ENCODE data around the gene GRIN2B.

Gene GRIN2B

DNA sequence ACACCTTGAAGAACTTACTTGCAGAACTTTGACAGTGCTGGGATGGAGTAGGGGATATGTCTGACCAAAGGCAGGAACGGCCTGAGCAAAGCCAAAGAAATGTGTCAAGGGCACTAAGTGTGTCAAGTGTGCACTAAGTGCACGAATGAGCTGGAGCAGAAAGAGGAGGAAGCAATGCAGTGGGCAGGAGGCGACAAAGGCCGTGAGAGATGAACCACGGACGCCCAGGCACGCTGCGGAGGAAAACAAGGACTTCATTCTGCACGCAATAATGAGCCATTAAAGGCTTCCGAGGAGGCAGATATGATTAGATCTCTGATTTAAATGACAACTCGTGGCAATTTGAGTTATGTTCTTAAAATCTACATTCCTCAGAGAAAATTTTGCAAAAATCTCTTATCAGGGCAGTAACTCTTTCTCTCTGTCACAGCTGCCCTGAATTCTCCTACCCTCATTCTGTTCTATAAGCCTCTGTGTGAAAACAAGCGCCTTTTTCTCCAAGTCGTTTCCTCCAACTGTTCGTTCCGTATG, 25.3 kb downstream of the GRIN2B start:
- no peak for DNase-seq

DNA sequence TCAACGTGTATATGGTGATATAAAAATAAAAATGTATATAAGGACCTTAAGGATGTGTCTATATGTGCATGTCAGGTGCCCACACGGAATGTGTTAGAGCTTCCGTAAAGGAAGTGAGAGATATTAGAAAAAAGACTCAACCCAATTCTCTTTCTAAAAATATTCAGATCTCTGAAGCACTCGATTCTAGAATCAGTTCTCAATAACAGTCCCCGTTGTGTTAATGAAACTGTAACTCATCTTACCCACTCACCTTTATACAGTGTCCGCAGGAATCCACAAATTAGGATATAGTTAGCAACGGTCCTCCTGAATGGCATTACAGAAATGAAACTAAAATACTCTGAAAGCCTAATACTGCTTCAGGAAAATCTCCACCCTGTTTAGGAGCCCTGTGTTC, 29.3 kb downstream of the GRIN2B start:
- DNase-seq, result no peak

DNA sequence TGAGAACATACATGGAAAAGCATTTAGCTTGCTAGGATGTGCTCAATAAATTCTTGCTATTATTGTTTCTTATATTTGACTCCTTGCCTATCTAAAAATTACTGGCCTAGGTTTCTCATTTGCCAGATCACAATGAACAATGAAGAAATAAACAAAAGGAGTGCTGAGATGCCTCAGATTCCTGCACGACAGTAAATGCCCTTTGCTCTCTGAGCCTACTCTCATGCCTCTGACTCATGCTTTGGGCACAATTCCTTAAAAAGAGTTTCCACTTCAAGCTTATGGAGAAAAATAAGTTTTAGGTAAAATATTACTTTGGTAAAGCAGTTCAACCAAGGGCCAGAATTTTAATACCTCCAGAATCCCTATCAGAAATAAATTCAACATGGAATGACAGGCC, 30.9 kb downstream of the GRIN2B start:
- DNase-seq, result no peak

DNA sequence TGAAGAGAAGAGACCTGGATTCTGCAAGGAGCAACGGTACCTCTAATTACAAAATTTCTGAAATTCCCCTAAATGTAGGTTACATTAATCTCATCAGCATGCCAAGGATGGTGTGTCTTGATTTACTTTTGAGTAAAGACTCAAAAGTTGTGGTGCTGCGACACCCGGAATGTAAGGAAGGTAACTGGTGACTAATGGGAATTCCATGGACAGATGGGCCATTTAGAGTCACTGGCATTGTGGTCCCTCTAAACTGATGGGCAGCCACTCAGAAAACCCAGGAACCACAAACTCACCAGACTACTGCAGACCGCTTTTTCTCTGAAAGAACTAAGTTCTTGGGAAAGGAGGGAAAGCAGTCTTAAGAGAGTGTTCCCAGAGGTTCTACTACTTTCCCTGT, 32.8 kb downstream of the GRIN2B start:
- no peak for DNase-seq

DNA sequence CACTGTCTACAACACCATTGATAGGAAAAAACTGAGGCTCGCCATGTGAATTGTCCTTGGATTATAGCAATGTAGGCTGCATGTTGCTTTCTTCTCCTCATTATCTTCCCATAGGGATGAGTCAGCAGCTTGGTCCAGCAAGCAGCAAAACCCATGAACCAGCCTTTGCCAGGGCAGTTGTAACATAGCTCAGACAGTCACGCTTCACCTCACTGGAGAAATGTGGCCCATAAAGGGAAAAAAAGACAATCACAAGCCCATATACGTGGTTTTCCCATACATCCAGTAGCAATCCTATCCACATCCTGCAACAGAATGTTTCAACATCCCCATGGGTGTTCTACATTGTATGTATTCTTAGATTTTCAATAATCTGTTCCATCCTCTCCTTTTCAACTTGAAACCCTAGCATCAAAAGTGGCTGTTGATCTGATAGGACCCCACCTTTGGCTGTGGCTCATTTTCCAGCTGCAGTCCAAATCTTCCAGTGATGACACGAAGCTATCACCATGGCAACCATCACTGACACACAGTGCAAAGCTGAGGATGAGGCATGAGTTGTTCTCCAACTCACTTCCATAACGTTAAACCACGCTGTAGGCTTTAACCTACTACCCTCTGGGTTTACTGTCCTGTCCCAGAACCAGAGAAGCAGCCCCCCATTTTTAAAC, 34.0 kb downstream of the GRIN2B start:
- no peak for DNase-seq

DNA sequence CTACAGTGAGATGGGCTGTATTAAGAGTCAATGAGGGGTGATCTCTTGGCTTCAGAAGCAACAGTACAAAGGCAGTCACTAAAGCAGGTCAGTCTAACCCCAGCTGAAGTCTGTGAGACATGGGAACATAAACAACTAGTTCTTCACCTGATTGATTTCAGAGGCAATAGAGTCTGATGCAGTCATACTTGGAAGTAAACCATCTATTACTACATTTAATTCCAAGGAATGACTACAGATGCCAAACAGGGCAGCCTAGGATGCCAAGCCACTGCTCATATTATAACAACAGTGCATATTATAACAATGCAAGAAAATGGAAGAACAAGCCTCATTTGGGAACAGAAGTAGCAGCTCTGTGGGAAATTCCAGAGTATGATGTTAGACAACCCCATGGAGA, 35.8 kb downstream of the GRIN2B start:
- no peak for DNase-seq

DNA sequence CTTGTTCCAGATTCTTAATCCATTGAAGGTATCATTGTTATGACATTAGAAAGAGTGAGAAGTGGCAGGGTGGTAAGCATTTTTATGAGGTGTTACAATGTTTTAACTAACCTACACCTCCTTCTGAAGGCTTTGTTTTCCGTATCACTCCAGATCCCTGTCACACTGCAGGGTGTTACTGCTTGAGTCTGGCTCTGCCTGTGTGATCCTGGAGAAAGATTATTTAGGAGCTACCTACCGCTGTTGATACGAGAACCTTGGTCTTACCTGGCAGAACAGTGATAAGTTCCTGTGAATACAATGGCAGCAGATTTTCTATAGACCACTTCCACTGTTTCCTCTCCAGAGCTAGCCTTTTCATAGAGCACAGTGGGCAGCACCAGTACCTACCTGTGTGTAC, 36.2 kb downstream of the GRIN2B start:
- DNase-seq, result no peak

DNA sequence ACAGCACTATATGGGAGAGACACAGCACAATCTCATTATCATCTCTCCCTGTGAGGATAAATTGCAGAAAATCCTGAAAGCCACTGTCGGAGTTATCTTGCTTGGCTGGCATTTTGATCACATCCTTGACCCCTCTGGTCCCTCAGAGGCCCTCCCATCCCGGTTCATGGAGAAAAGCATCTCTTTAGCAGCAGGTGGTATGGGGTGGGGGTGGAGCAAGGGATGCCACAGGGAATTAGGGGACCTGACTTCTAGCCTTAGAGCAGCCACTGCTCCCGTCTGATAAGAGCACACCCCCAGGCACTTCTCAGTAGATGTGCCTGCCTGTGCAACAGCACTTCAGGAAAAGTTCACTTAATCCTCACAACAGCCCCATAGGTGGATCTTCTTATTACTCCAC, 38.6 kb downstream of the GRIN2B start:
- no peak for DNase-seq

DNA sequence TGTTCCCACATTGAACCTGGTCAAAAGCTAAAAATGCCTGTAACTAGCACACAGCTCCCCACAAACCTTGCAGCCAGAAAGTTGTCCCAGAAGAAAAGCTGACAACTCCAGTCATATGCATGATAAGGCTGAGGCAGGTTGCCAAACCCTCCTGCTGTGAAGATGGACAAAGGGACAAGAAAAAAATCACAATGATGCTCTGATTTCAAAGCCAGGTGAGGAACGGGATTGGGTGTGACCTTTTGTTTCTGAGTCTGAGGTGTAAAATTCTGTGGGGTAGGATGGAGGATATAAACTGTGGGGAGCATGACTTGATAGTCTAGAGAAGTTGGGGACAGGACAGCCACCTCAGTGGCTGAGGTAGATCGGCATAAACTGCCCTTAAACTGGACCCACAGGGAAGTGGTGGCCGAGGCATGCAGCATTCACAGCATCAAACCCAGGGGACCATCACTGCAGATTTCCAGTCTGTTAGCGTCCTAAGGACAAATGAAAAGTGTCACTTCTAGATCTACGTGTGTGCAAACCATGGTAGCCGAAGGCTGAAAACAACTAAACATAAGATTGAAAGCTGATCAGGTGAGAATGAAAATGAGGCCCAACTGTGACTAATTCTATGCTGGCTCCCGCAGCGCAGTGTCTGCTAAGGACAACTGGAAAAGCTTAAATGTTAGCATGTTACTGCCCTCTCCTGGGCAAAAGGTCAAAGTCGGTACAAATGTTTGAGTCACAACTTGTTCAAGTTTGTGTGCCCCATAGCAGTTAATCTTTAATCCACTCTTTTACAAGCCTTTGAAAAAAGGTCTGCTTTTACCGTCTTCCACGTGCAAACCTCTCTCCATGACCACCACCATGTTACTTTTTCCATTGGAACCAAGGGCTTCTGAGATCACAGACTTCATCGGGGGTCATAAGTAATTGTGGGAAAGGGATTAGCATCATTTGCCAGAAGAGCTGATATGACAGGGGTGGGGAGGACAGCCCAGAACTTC, 39.8 kb downstream of the GRIN2B start:
- no peak for DNase-seq

DNA sequence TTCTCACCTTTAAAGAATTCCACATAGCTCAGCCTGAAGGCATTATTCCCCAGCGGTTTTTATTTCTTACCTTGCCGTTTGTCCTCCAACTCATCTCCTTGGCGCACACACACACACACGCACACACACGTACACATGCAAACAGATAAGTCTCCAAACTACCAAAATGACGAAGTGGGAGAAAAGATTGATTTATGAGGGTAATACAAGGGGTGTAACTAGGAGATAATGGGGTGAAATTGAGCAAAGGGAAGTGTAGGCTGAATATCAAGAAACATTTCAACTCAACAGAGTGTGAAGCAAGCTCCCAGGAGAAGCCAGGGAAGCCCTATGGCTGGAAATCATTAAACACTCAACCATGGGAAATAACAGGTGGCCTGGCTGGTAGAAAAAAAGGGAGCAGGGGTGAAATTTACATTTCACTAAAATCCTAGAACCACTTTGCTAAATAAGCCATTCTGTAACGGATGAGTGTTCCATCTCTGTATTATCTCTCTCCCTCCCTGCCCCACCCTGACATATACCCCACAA, 41.0 kb downstream of the GRIN2B start:
- DNase-seq, result no peak

DNA sequence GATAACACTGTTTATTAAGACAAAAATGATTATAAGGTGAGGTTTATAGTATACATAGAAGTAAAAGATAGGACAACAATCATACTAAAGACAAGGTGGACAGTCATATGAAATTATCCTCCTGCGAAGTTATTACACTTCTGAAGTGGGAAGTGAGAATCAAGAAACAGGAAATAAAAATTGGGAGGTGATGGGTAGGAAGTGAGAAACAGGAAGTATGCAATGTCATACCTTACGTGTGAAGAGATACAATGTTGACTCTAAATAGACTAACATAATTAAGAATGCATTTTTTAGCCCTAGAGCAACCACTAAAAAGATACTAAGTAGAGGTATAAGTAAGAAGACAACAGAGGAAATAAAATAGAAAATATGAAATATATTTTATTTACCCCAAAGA, 43.7 kb downstream of the GRIN2B start:
- DNase-seq, result no peak

DNA sequence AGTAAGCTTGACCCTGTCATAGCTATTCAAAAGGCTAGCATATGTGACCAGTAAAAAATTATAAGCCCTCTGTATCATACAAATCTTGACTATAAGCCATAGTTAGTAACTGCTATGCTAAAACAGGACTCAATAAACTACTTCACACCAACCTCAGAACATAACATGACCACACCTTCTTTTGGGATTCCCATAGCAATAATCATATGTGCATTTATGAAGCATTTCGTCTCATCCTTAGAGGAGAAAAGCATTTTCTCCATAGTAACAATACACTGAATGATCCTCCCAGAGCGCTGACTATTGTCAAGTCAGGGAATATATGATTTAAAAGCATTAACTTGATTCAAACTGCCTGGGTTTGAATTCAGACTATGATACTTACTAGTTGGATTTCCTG, 46.2 kb downstream of the GRIN2B start:
- no peak for DNase-seq
